HepG2 (cell line): Measurements from ENCODE around the gene FASTKD1. TPM values are rescaled to one million over a fixed set of nuclear protein-coding genes. Genes with fewer than 3 reads are reported as not detected.

Experiments
- ATAC-seq: fragments of 200-7000 bp; cut with Tn5 transposase; 3 replicates; pipeline ENCODE4 v1.9.1; 2020; ENCODE audit warnings: mild to moderate bottlenecking, moderate library complexity
- BruUV-seq: library from RNA; stranded (reverse); fragments of 400-500 nt; replicated peaks from 2 replicates; lab custom pipeline; 2021; lab: Mats Ljungman, UMichigan
- CTCF ChIA-PET: fragments of 300-600 bp; formaldehyde crosslinking; extraction: SDS; loops from one replicate; lab custom pipeline; 2021; ENCODE audit warnings: low total read pairs, inconsistent platforms, low intra/inter-chr PET ratio; lab: Yijun Ruan, JAX
- POLR2A ChIA-PET: fragments of 350-600 bp; sonication (Branson Sonifier 250); formaldehyde crosslinking; loops from one replicate; lab custom pipeline; 2020; ENCODE audit warnings: antibody characterized with exemption, inconsistent platforms; lab: Yijun Ruan, JAX
- DNase-seq: peaks from one replicate; pipeline ENCODE4 v3.0.0-alpha.2; 2015; ENCODE audit warnings: low spot score
- FAIRE-seq: peaks from 3 replicates; lab custom pipeline; 2011; peaks lifted over from hg19 to GRCh38; lab: Jason Lieb, UNC
- H2AFZ ChIP-seq: one replicate; pipeline ENCODE4 v1.6.1; 2011; ENCODE audit warnings: low read length, inconsistent platforms
- H3K27ac ChIP-seq: fragments of 300-600 bp; 3 replicates; pipeline ENCODE4 v1.8.0; 2011; ENCODE audit warnings: mixed run types, mild to moderate bottlenecking, mixed read lengths, low read length, inconsistent platforms; ENCODE audit not compliant: insufficient read depth; ENCODE audit errors: extremely low read length
- H3K27me3 ChIP-seq, 2 experiments: fragments of 200-600 bp in 1 of 2; 2 replicates in 1 of 2; 3 replicates in 1 of 2; pipeline versions ENCODE4 v1.6.0 to v1.8.0; 2011; ENCODE audit warnings: low read length in 2 of 2, mild to moderate bottlenecking in 2 of 2, moderate library complexity in 2 of 2, inconsistent platforms in 1 of 2; ENCODE audit not compliant: insufficient read depth in 2 of 2, control insufficient read depth in 1 of 2
- H3K36me3 ChIP-seq, 2 experiments: fragments of 200-600 bp in 1 of 2; replicated peaks in 1 of 2; 2 replicates in 1 of 2; 3 replicates in 1 of 2; pipeline versions ENCODE4 v1.5.1 to v1.8.0; 2011; ENCODE audit warnings: low read length in 2 of 2, inconsistent platforms in 1 of 2; ENCODE audit not compliant: insufficient read depth in 2 of 2, control insufficient read depth in 1 of 2
- H3K4me1 ChIP-seq: 2 replicates; pipeline ENCODE4 v1.5.1; 2012; ENCODE audit warnings: low read length, inconsistent platforms; ENCODE audit not compliant: insufficient read depth
- H3K4me2 ChIP-seq: 2 replicates; pipeline ENCODE4 v1.6.0; 2011; ENCODE audit warnings: low read depth, low read length, inconsistent platforms
- H3K4me3 ChIP-seq, 3 experiments: fragments of 200-600 bp in 1 of 3; sonication (generic), shearing (Covaris generic) in 1 of 3; replicated peaks in 1 of 3; 2 replicates each; pipeline ENCODE4 v1.5.1; 2011 to 2016; ENCODE audit warnings: low read length in 3 of 3, inconsistent platforms in 2 of 3, low read depth in 2 of 3, mild to moderate bottlenecking in 2 of 3, control low read depth in 1 of 3, mixed read lengths in 1 of 3; ENCODE audit not compliant: insufficient read depth in 1 of 3
- H3K79me2 ChIP-seq: one replicate; pipeline ENCODE4 v1.6.1; 2011; ENCODE audit warnings: low read length, inconsistent platforms; ENCODE audit not compliant: insufficient read depth
- H3K9ac ChIP-seq: 2 replicates; pipeline ENCODE4 v1.6.0; 2011; ENCODE audit warnings: mild to moderate bottlenecking, low read depth, low read length, inconsistent platforms; ENCODE audit not compliant: insufficient read depth
- H3K9me3 ChIP-seq: 2 replicates; pipeline ENCODE4 v1.5.1; 2012; ENCODE audit warnings: mild to moderate bottlenecking, low read length
- H4K20me1 ChIP-seq: 2 replicates; pipeline ENCODE4 v1.6.0; 2011; ENCODE audit warnings: inconsistent platforms, mild to moderate bottlenecking, low read length, moderate library complexity; ENCODE audit not compliant: insufficient read depth
- ARID3A ChIP-seq: IDR thresholded peaks from 2 replicates; pipeline ENCODE4 v1.6.1; 2012; ENCODE audit warnings: low read depth, low read length, improper control_type of control experiment
- ARID5B ChIP-seq: IDR thresholded peaks from 2 replicates; pipeline ENCODE4 v1.4.0; 2020; ENCODE audit warnings: mild to moderate bottlenecking, missing genetic modification reagents
- DR1 ChIP-seq: sonication (generic); formaldehyde crosslinking; IDR thresholded peaks from 2 replicates; pipeline ENCODE4 v1.8.0; 2021; ENCODE audit warnings: mild to moderate bottlenecking, missing genetic modification reagents, inconsistent platforms
- NFAT5 ChIP-seq: sonication (generic); formaldehyde crosslinking; IDR thresholded peaks from 2 replicates; pipeline ENCODE4 v1.4.0; 2020; ENCODE audit warnings: missing genetic modification reagents
- NPAS2 ChIP-seq: sonication (generic); formaldehyde crosslinking; IDR thresholded peaks from 2 replicates; pipeline ENCODE4 v1.8.0; 2022; ENCODE audit warnings: mild to moderate bottlenecking, missing genetic modification reagents, borderline replicate concordance
- PTBP1 ChIP-seq: fragments of 200-400 bp; formaldehyde crosslinking; IDR thresholded peaks from 2 replicates; pipeline ENCODE4 v1.6.1; 2018; ENCODE audit warnings: low read length, low read depth; ENCODE audit not compliant: poor library complexity, severe bottlenecking
- TAF1 ChIP-seq: sonication (generic); formaldehyde crosslinking; IDR thresholded peaks from 2 replicates; pipeline ENCODE4 v1.4.0; 2020; ENCODE audit warnings: missing genetic modification reagents
- ZBTB7B ChIP-seq: sonication (generic); formaldehyde crosslinking; IDR thresholded peaks from 2 replicates; pipeline ENCODE4 v1.4.0; 2020; ENCODE audit warnings: missing genetic modification reagents
- ZNF260 ChIP-seq: sonication (generic); formaldehyde crosslinking; IDR thresholded peaks from 2 replicates; pipeline ENCODE4 v1.4.0; 2020; ENCODE audit warnings: missing genetic modification reagents, low read depth, mild to moderate bottlenecking, borderline replicate concordance
- ZNF431 ChIP-seq: sonication (generic); formaldehyde crosslinking; IDR thresholded peaks from 2 replicates; pipeline ENCODE4 v1.9.0; 2022; ENCODE audit warnings: missing genetic modification reagents, low read depth, mild to moderate bottlenecking, borderline replicate concordance
- ZNF619 ChIP-seq: sonication (generic); formaldehyde crosslinking; IDR thresholded peaks from 2 replicates; pipeline ENCODE4 v1.4.0; 2020; ENCODE audit warnings: mild to moderate bottlenecking, missing genetic modification reagents
- ZSCAN9 ChIP-seq: IDR thresholded peaks from 2 replicates; pipeline ENCODE4 v1.6.1; 2016; ENCODE audit warnings: borderline replicate concordance
- WGBS: methylation state at CpG from one replicate; pipeline ENCODE4 v1.1.6; 2017; ENCODE audit warnings: low lambda C conversion rate; 5-methylcytosine and 5-hydroxymethylcytosine counted together
- in situ Hi-C: cut with HindIII; loops from 2 replicates; pipeline ENCODE4 v1.10.0; 2017; ENCODE audit warnings: low pct_unique_long_range_greater_than_20kb; ENCODE audit not compliant: extremely low pct_ligation_motif_present
- intact Hi-C: fragments of 100-400 bp; cut with micrococcal nuclease; formaldehyde crosslinking; loops from one replicate; pipeline ENCODE4 v1.10.0; 2022; ENCODE audit not compliant: unreplicated experiment
- polyA plus RNA-seq, 8 experiments: library from polyadenylated mRNA; depleted of rRNA in 3 of 8; stranded (reverse) in 7 of 8; unstranded in 1 of 8; fragments of >200 nt; fragmentation: Illumina TruSeq in 4 of 8; extraction: Trizol in 4 of 8; gene quantifications; 2 replicates each; pipeline versions ENCODE4 v1.2.1 to v1.2.3, GENCODE V29; 2011 to 2016; ENCODE audit warnings: low read depth in 4 of 8, missing spikeins in 1 of 8, mixed read lengths in 1 of 8; ENCODE audit not compliant: insufficient read depth in 1 of 8
- total RNA-seq, 5 experiments: library from RNA; depleted of rRNA; stranded (reverse); fragments of >200 nt; fragmentation: Illumina TruSeq; extraction: Trizol; gene quantifications; 2 replicates each; pipeline ENCODE4 v1.2.3, GENCODE V29; 2016; ENCODE audit warnings: low read depth in 1 of 5

The FASTKD1 gene
- total and polyA plus RNA-seq, 2 of the 13 experiments (the other 11 are each of a cell fraction or from before 2014, with no cell fraction given), result 35.0 to 38.0 TPM

GRCh38 chr2:169507698-169508097, 66.0 kb downstream of the FASTKD1 start (continued):
- TF ChIP-seq ARID5B (peak; percentile 51; the same call in 1 of the 2 replicates), ARID3A (peak; percentile 77)

- Histone ChIP-seq H4K20me1 (no peaks in the 10 kb centered on the region), H3K4me2 (no peak overlapping the region), H3K27me3 (no peaks in the 10 kb centered on the region), H3K4me1 (peaks cover 9% of the 10 kb centered on the region; the same call in 1 of the 2 replicates), H3K4me3 (no peak overlapping the region), H3K27ac (no peak overlapping the region), H2AFZ (no peak overlapping the region), H3K9ac (no peak overlapping the region), H3K36me3 (peaks cover 1 to 4% of the 10 kb centered on the region in 2 experiments; a peak in 2 of 5 replicates), H3K9me3 (no peaks in the 10 kb centered on the region), H3K79me2 (no peaks in the 10 kb centered on the region)
- peak; percentile 46; the same call in 2 of the 3 replicates for ATAC-seq
- FAIRE-seq, result peak; percentile 26
- no peak for DNase-seq
- ChIA-PET POLR2A (no interaction called here), CTCF (no interaction called here)
- 98% methylated on average over 12 of the region's 19 CpGs for WGBS
- intact Hi-C loops, result no loop called here
- BruUV-seq, result no TSS peak
- in situ Hi-C loops, result no loop called here
- TF ChIP-seq ZNF431 (CRISPR knock-in tag), result no peak
- TF ChIP-seq NPAS2 (CRISPR knock-in tag), result no peak
- no peak for TF ChIP-seq NFAT5 (CRISPR knock-in tag)
- no peak for TF ChIP-seq ZNF260 (CRISPR knock-in tag)
- TF ChIP-seq ZBTB7B (CRISPR knock-in tag), result no peak
- no peak for TF ChIP-seq PTBP1
- TF ChIP-seq TAF1 (CRISPR knock-in tag), result no peak
- no peak for TF ChIP-seq ZSCAN9
- TF ChIP-seq DR1 (CRISPR knock-in tag), result no peak
- no peak for TF ChIP-seq ZNF619 (CRISPR knock-in tag)
These were observed 69.0 kb downstream of the FASTKD1 start for GRCh38 chr2:169504651-169505050.
